Measurements from ENCODE around the gene AK8. TPM values are rescaled to one million over a fixed set of nuclear protein-coding genes. Genes with fewer than 3 reads are reported as not detected.

Gene AK8
- polyA plus RNA-seq, 3 donors, result 0.08 TPM; not detected in 2

DNA sequence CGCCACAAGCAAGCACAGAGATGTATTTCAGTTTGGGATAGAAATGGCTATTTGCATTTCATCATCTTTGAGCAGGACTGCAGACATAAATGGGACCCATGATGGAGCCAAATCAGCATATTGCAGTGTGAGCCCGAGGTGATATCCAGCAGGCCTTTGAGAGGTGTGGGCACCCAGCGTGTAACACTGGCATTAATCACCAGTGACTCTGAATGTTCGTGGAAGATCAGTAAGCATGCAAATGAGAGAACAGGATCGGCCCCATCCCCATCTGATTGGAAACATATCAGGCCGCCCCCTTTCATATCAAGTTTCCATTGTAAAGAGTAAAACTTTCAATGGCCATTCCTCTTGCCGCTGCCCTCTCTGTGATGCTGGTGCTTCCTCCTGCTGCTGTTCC lies 123.8 kb downstream of the AK8 start:
- no peak for DNase-seq
- Mint-ChIP-seq H3K9me3 (no peaks in the 10 kb centered on the region), H3K4me1 (no peaks in the 10 kb centered on the region), H3K27ac (no peak overlapping the region), H3K27me3 (ENCODE audit: low read depth in 3 of 3) (peaks cover 4 to 9% (median 7%) of the 10 kb centered on the region in 3 donors), H3K36me3 (no peaks in the 10 kb centered on the region), H3K4me3 (no peak overlapping the region)
- H3K79me2 ChIP-seq (ENCODE audit: insufficient read depth, low read length), result no peaks in the 10 kb centered on the region
- H3K4me2 ChIP-seq (replicated peaks; ENCODE audit: extremely low read depth, low read length, poor library complexity, severe bottlenecking), result no peak overlapping the region
- WGBS (ENCODE audit: insufficient coverage), result 92% methylated on average over 7 of the region's 7 CpGs
- no peaks in the 10 kb centered on the region for H3K36me3 ChIP-seq (replicated peaks in 1 of 2; ENCODE audit: control insufficient read depth in 1 of 2, insufficient read depth in 2 of 2, low read length in 2 of 2)
- H3K4me1 ChIP-seq (ENCODE audit: control insufficient read depth in 1 of 2, insufficient read depth in 2 of 2, low read length in 2 of 2), result no peaks in the 10 kb centered on the region
- H3K9ac ChIP-seq (ENCODE audit: insufficient read depth, low read length, poor library complexity, severe bottlenecking), result no peak overlapping the region
- H3K27ac ChIP-seq (ENCODE audit: low read depth in 1 of 2, low read length in 2 of 2), result no peak overlapping the region
- H3K9me3 ChIP-seq (replicated peaks in 1 of 2; ENCODE audit: control insufficient read depth in 1 of 2, insufficient read depth in 1 of 2, low read length in 2 of 2), result no peaks in the 10 kb centered on the region
- no peak overlapping the region for H3K4me3 ChIP-seq (replicated peaks in 1 of 3; ENCODE audit: low read depth in 2 of 3, low read length in 3 of 3)
- TF ChIP-seq, protein P1, sequence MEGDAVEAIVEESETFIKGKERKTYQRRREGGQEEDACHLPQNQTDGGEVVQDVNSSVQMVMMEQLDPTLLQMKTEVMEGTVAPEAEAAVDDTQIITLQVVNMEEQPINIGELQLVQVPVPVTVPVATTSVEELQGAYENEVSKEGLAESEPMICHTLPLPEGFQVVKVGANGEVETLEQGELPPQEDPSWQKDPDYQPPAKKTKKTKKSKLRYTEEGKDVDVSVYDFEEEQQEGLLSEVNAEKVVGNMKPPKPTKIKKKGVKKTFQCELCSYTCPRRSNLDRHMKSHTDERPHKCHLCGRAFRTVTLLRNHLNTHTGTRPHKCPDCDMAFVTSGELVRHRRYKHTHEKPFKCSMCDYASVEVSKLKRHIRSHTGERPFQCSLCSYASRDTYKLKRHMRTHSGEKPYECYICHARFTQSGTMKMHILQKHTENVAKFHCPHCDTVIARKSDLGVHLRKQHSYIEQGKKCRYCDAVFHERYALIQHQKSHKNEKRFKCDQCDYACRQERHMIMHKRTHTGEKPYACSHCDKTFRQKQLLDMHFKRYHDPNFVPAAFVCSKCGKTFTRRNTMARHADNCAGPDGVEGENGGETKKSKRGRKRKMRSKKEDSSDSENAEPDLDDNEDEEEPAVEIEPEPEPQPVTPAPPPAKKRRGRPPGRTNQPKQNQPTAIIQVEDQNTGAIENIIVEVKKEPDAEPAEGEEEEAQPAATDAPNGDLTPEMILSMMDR (IDR thresholded peaks at IDR 0.05), result no peak
- no peaks in the 10 kb centered on the region for H4K20me1 ChIP-seq (ENCODE audit: insufficient read depth, low read length)
- intact Hi-C loops (cut with micrococcal nuclease), result no loop called here
- H3K27me3 ChIP-seq (ENCODE audit: control insufficient read depth in 2 of 2, insufficient read depth in 2 of 2, low read length in 2 of 2), result no peaks in the 10 kb centered on the region
- H2AFZ ChIP-seq (ENCODE audit: insufficient read depth, low read depth, low read length, poor library complexity, severe bottlenecking), result no peak overlapping the region

DNA sequence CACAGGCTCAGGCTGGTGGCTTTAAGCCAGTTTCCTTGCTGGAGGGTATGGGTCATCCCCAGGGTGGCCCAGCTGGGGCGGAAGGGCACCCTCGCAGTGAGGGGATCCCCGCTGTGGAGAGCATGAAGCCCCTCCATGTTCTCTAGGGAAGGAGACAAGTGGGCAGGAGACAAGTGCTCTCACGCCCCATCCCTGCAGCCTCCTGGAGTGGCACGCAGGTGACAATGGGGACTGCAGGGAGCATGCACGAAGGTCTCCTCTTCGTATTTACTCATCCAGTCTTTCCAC lies 124.5 kb downstream of the AK8 start:
- no peak overlapping the region for H3K27ac ChIP-seq (ENCODE audit: low read depth in 1 of 2, low read length in 2 of 2)
- no peak overlapping the region for H3K4me3 Mint-ChIP-seq
- H4K20me1 ChIP-seq (ENCODE audit: insufficient read depth, low read length), result no peaks in the 10 kb centered on the region
- H3K4me3 ChIP-seq (replicated peaks in 1 of 3; ENCODE audit: low read depth in 2 of 3, low read length in 3 of 3), result no peak overlapping the region
- no peaks in the 10 kb centered on the region for H3K27me3 ChIP-seq (ENCODE audit: control insufficient read depth in 2 of 2, insufficient read depth in 2 of 2, low read length in 2 of 2)
- H3K36me3 Mint-ChIP-seq, result no peaks in the 10 kb centered on the region
- no peaks in the 10 kb centered on the region for H3K4me1 Mint-ChIP-seq
- H3K27ac Mint-ChIP-seq, result peak overlapping the region in 1 of 7 donors; percentile 60
- no peaks in the 10 kb centered on the region for H3K36me3 ChIP-seq (replicated peaks in 1 of 2; ENCODE audit: control insufficient read depth in 1 of 2, insufficient read depth in 2 of 2, low read length in 2 of 2)
- no peaks in the 10 kb centered on the region for H3K4me1 ChIP-seq (ENCODE audit: control insufficient read depth in 1 of 2, insufficient read depth in 2 of 2, low read length in 2 of 2)
- TF ChIP-seq, protein P1 (IDR thresholded peaks at IDR 0.05), result no peak
- 97% methylated on average over 7 of the region's 7 CpGs for WGBS (ENCODE audit: insufficient coverage)
- intact Hi-C loops (cut with micrococcal nuclease), result no loop called here
- no peaks in the 10 kb centered on the region for H3K9me3 Mint-ChIP-seq
- no peak overlapping the region for H3K9ac ChIP-seq (ENCODE audit: insufficient read depth, low read length, poor library complexity, severe bottlenecking)
- H3K27me3 Mint-ChIP-seq (ENCODE audit: low read depth in 3 of 3), result peaks cover 4 to 7% (median 7%) of the 10 kb centered on the region in 3 donors
- H3K79me2 ChIP-seq (ENCODE audit: insufficient read depth, low read length), result no peaks in the 10 kb centered on the region
- no peak overlapping the region for H3K4me2 ChIP-seq (replicated peaks; ENCODE audit: extremely low read depth, low read length, poor library complexity, severe bottlenecking)
- H2AFZ ChIP-seq (ENCODE audit: insufficient read depth, low read depth, low read length, poor library complexity, severe bottlenecking), result no peak overlapping the region
- no peak for DNase-seq
- no peaks in the 10 kb centered on the region for H3K9me3 ChIP-seq (replicated peaks in 1 of 2; ENCODE audit: control insufficient read depth in 1 of 2, insufficient read depth in 1 of 2, low read length in 2 of 2)
